GM23248 (cell line): ENCODE measurements around the gene VRK2. TPM values are rescaled to one million over a fixed set of nuclear protein-coding genes. Genes with fewer than 3 reads are reported as not detected.

Source experiments
- DNase-seq: peaks from one replicate; pipeline ENCODE4 v3.0.0-alpha.2; 2015
- H2AFZ ChIP-seq: fragments of 200-600 bp; sonication (generic); 2 replicates; pipeline ENCODE4 v1.6.1; 2016; ENCODE audit warnings: antibody characterized with exemption
- H3F3A ChIP-seq: fragments of 200-600 bp; sonication (generic); 2 replicates; pipeline ENCODE4 v1.6.1; 2016; ENCODE audit warnings: mild to moderate bottlenecking, antibody characterized with exemption, mixed run types; ENCODE audit not compliant: insufficient read depth
- H3K27ac ChIP-seq: fragments of 200-600 bp; sonication (generic); 2 replicates; pipeline ENCODE4 v1.5.1; 2016; ENCODE audit warnings: mild to moderate bottlenecking
- H3K27me3 ChIP-seq: fragments of 200-600 bp; sonication (generic); replicated peaks from 2 replicates; pipeline ENCODE4 v1.6.1; 2016; ENCODE audit warnings: mild to moderate bottlenecking; ENCODE audit not compliant: insufficient read depth
- H3K36me3 ChIP-seq: fragments of 200-600 bp; sonication (generic); 2 replicates; pipeline ENCODE4 v1.6.1; 2016; ENCODE audit warnings: low read depth, mild to moderate bottlenecking
- H3K4me1 ChIP-seq: fragments of 200-600 bp; sonication (generic); 2 replicates; pipeline ENCODE4 v1.6.1; 2016; ENCODE audit warnings: mild to moderate bottlenecking; ENCODE audit not compliant: insufficient read depth
- H3K4me2 ChIP-seq: fragments of 200-600 bp; sonication (generic); one replicate; pipeline ENCODE4 v1.6.1; 2016; ENCODE audit warnings: mild to moderate bottlenecking; ENCODE audit not compliant: unreplicated experiment
- H3K4me3 ChIP-seq: fragments of 200-600 bp; sonication (generic); 2 replicates; pipeline ENCODE4 v1.5.1; 2016; ENCODE audit warnings: mild to moderate bottlenecking
- H3K79me2 ChIP-seq: fragments of 200-600 bp; sonication (generic); 2 replicates; pipeline ENCODE4 v1.6.1; 2016; ENCODE audit warnings: mild to moderate bottlenecking; ENCODE audit not compliant: insufficient read depth
- H3K9ac ChIP-seq: fragments of 200-600 bp; sonication (generic); 2 replicates; pipeline ENCODE4 v1.6.1; 2016; ENCODE audit warnings: mild to moderate bottlenecking
- H3K9me2 ChIP-seq: fragments of 200-600 bp; sonication (generic); 2 replicates; pipeline ENCODE4 v1.6.1; 2016; ENCODE audit warnings: mixed run types, mild to moderate bottlenecking, moderate library complexity; ENCODE audit not compliant: insufficient read depth
- H3K9me3 ChIP-seq: fragments of 200-600 bp; sonication (generic); one replicate; pipeline ENCODE4 v1.6.1; 2017; ENCODE audit warnings: low read depth
- H4K20me1 ChIP-seq: fragments of 200-600 bp; sonication (generic); 2 replicates; pipeline ENCODE4 v1.6.0; 2016; ENCODE audit not compliant: insufficient read depth
- EZH2 ChIP-seq: fragments of 200-600 bp; sonication (generic); IDR thresholded peaks from 2 replicates; pipeline ENCODE4 v1.6.1; 2018; ENCODE audit warnings: antibody characterized with exemption, mild to moderate bottlenecking; ENCODE audit not compliant: insufficient read depth, poor library complexity, severe bottlenecking
- EZH2phosphoT487 ChIP-seq: fragments of 200-600 bp; sonication (generic); IDR thresholded peaks from 2 replicates; pipeline ENCODE4 v1.6.1; 2018; ENCODE audit warnings: antibody characterized with exemption, moderate library complexity, mild to moderate bottlenecking, low read depth; ENCODE audit not compliant: insufficient read depth
- WGBS, 2 experiments: methylation state at CpG; one replicate each; pipeline ENCODE4 v1.1.6; 2015 to 2017; ENCODE audit warnings: low lambda C conversion rate in 2 of 2, low coverage in 1 of 2; ENCODE audit errors: missing lambda C conversion rate in 2 of 2; 5-methylcytosine and 5-hydroxymethylcytosine counted together
- in situ Hi-C: fragments of 300-500 bp; cut with MboI; formaldehyde crosslinking; loops from 2 replicates; pipeline ENCODE4 v1.15.0; 2020
- polyA plus RNA-seq: library from polyadenylated mRNA; unstranded; fragments of >200 nt; fragmentation: Nextera tagmentation; extraction: Ambion mirVana; gene quantifications from 2 replicates; pipeline ENCODE4 v1.2.1, GENCODE V29; 2016
- total RNA-seq: library from RNA; depleted of rRNA; stranded (reverse); fragments of >200 nt; shearing (Covaris generic); gene quantifications from 2 replicates; pipeline ENCODE4 v1.2.3, GENCODE V29; 2014

The VRK2 gene
- total and polyA plus RNA-seq, 2 experiments from 2014 or later, result 22.4 to 24.2 TPM

DNA sequence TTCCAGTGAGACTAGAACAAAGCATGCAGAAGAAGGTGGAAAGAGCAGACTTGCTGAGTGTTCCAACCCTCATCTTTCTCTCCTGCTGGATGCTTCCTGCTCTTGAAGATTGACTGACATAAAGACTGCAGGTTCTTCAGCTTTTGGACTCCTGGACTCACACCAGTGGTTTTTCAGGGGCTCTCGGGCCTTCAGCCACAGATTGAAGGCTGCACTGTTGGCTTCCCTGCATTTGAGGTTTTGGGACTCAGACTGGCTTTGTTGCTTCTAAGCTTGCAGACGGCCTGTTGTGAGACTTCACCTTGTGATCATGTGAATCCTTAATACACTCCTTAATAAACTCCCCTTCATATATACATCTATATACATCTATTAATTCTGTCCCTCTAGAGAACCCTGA, 20.4 kb downstream of the VRK2 start:
- Histone ChIP-seq H3K27ac (no peak overlapping the region), H4K20me1 (no peaks in the 10 kb centered on the region), H3K4me1 (peaks cover 22% of the 10 kb centered on the region), H3K36me3 (no peaks in the 10 kb centered on the region; the same call in 1 of the 2 replicates), H3K9ac (no peak overlapping the region), H3K9me2 (no peaks in the 10 kb centered on the region), H3K27me3 (no peaks in the 10 kb centered on the region), H3F3A (peaks cover 27% of the 10 kb centered on the region), H3K79me2 (peaks cover 35% of the 10 kb centered on the region), H3K4me3 (no peak overlapping the region), H3K4me2 (no peak overlapping the region), H3K9me3 (no peaks in the 10 kb centered on the region), H2AFZ (no peak overlapping the region)
- TF ChIP-seq EZH2, result no peak
- TF ChIP-seq EZH2phosphoT487, result no peak
- WGBS, 2 experiments, result 100% methylated on average over 2 of the region's 2 CpGs
- DNase-seq, result no peak
- in situ Hi-C loops, result no loop called here

- H3K9me3 ChIP-seq, result no peaks in the 10 kb centered on the region
- no peak overlapping the region for H3K9ac ChIP-seq
- H3F3A ChIP-seq, result no peaks in the 10 kb centered on the region
- no peak overlapping the region for H3K4me3 ChIP-seq
- H4K20me1 ChIP-seq, result no peaks in the 10 kb centered on the region
- 97 to 100% methylated on average over 2 of the region's 2 CpGs for WGBS, 2 experiments
- H3K36me3 ChIP-seq, result no peaks in the 10 kb centered on the region; the same call in 1 of the 2 replicates
- no peak overlapping the region for H2AFZ ChIP-seq
- no peak for TF ChIP-seq EZH2phosphoT487
- TF ChIP-seq EZH2, result no peak
- DNase-seq, result no peak
- H3K27me3 ChIP-seq, result no peaks in the 10 kb centered on the region
- H3K27ac ChIP-seq, result no peak overlapping the region
- in situ Hi-C loops, result no loop called here
- H3K79me2 ChIP-seq, result peaks cover 64% of the 10 kb centered on the region
- no peaks in the 10 kb centered on the region for H3K4me1 ChIP-seq
- H3K9me2 ChIP-seq, result no peaks in the 10 kb centered on the region
- H3K4me2 ChIP-seq, result no peak overlapping the region
Measured at GRCh38 chr2:58070765-58071164, 24.2 kb downstream of the VRK2 start.

- 48 to 62% methylated on average over 1 of the region's 1 CpG for WGBS, 2 experiments
- no peak overlapping the region for H3K4me2 ChIP-seq
- H3F3A ChIP-seq, result no peaks in the 10 kb centered on the region
- no peak overlapping the region for H2AFZ ChIP-seq
- H3K27ac ChIP-seq, result no peak overlapping the region
- no peaks in the 10 kb centered on the region for H4K20me1 ChIP-seq
- no peaks in the 10 kb centered on the region; the same call in 1 of the 2 replicates for H3K36me3 ChIP-seq
- no peak overlapping the region for H3K9ac ChIP-seq
- in situ Hi-C loops, result no loop called here
- no peak for DNase-seq
- no peaks in the 10 kb centered on the region for H3K27me3 ChIP-seq
- H3K4me1 ChIP-seq, result no peaks in the 10 kb centered on the region
- TF ChIP-seq EZH2phosphoT487 (no peak), EZH2 (no peak)
- no peaks in the 10 kb centered on the region for H3K9me3 ChIP-seq
- H3K79me2 ChIP-seq, result peaks cover 73% of the 10 kb centered on the region
- H3K9me2 ChIP-seq, result no peaks in the 10 kb centered on the region
- no peak overlapping the region for H3K4me3 ChIP-seq
Measured at GRCh38 chr2:58072102-58072501, 25.5 kb downstream of the VRK2 start.

GRCh38 chr2:58073008-58073407, 26.4 kb downstream of the VRK2 start:
- Histone ChIP-seq H3K27ac (no peak overlapping the region), H4K20me1 (no peaks in the 10 kb centered on the region), H3K27me3 (no peaks in the 10 kb centered on the region), H3K4me3 (no peak overlapping the region), H3F3A (no peaks in the 10 kb centered on the region), H3K4me2 (no peak overlapping the region), H3K36me3 (no peaks in the 10 kb centered on the region; the same call in 1 of the 2 replicates), H3K9me3 (no peaks in the 10 kb centered on the region), H3K4me1 (no peaks in the 10 kb centered on the region), H3K9me2 (no peaks in the 10 kb centered on the region), H3K79me2 (peaks cover 73% of the 10 kb centered on the region), H3K9ac (no peak overlapping the region), H2AFZ (no peak overlapping the region)
- no peak for DNase-seq
- WGBS, 2 experiments, result 97 to 99% methylated on average over 3 of the region's 3 CpGs
- TF ChIP-seq EZH2, result no peak
- TF ChIP-seq EZH2phosphoT487, result no peak
- in situ Hi-C loops, result no loop called here

DNA sequence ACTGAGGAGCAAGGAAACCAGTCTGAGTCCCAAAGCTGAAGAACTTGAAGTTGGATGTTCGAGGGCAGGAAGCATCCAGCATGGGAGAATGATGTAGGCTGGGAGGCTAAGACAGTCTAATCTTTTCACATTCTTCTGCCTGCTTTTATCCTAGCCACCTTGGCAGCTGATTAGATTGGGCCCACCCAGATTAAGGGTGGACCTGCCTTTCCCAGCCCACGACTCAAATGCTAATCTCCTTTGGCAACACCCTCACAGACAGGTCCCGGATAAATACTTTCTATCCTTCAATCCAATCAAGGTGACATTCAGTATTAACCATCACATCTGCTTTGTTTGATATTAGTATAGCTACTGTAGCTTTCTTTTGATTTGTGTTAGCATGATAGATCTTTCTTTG, 27.1 kb downstream of the VRK2 start:
- Histone ChIP-seq H3K4me1 (no peaks in the 10 kb centered on the region), H3K4me2 (no peak overlapping the region), H3F3A (no peaks in the 10 kb centered on the region), H3K4me3 (no peak overlapping the region), H4K20me1 (no peaks in the 10 kb centered on the region), H3K9me3 (no peaks in the 10 kb centered on the region), H3K27me3 (no peaks in the 10 kb centered on the region), H3K9me2 (no peaks in the 10 kb centered on the region), H3K27ac (no peak overlapping the region), H2AFZ (no peak overlapping the region), H3K79me2 (peaks cover 72% of the 10 kb centered on the region), H3K36me3 (no peaks in the 10 kb centered on the region; the same call in 1 of the 2 replicates), H3K9ac (no peak overlapping the region)
- in situ Hi-C loops, result no loop called here
- DNase-seq, result no peak
- 96 to 98% methylated on average over 3 of the region's 3 CpGs for WGBS, 2 experiments
- TF ChIP-seq EZH2 (no peak), EZH2phosphoT487 (no peak)
